NOMO-1 treated with dmso at 0.1 percent for 144 hours (cell line): ENCODE results near the gene VWF.

Experiments
- DNase-seq: peaks from one replicate; lab custom pipeline; 2025; ENCODE audit not compliant: unreplicated experiment; lab: John Stamatoyannopoulos, UW

Gene VWF

GRCh38 chr12:5899675-5900074, 224.8 kb downstream of the VWF start:
- no peak for DNase-seq

DNA sequence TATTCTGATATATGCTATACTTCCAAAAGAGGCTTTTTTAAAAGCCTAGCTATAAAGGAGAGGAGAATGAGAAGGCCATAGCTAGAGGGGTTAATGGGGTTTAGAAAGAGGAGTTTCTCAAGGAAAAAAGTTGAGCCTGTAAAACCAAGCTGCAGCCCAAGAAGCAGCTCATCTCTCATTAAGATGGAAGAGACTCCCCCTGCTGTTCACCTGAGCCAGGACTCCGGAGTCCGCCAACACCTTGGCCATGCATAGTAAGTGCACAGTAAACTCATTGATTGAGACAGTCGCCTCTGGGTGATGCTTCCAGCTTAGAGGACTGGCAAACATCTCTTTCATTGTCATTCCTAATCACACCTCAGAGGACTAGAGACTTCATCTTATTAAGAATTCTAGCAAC, 225.6 kb downstream of the VWF start:
- no peak for DNase-seq
